WTC11 (cell line): Measurements from ENCODE around the gene C16orf90. TPM values are rescaled to one million over a fixed set of nuclear protein-coding genes. Genes with fewer than 3 reads are reported as not detected.

Experiments used
- ATAC-seq: fragments of 200-7000 bp; cut with Tn5 transposase; 2 replicates; pipeline ENCODE4 v1.10.0; 2021; ENCODE audit warnings: mild to moderate bottlenecking, moderate library complexity
- CTCF ChIA-PET: fragments of 300-600 bp; sonication (Branson Sonifier 250); formaldehyde crosslinking; loops from one replicate; lab custom pipeline; 2021; ENCODE audit warnings: antibody characterized with exemption; lab: Charles Lee
- POLR2A ChIA-PET: fragments of 350-600 bp; sonication (Branson Sonifier 250); formaldehyde crosslinking; loops from one replicate; lab custom pipeline; 2021; ENCODE audit warnings: antibody characterized with exemption; lab: Charles Lee
- DNase-seq: peaks from one replicate; pipeline ENCODE4 v3.0.0; 2021; ENCODE audit warnings: low spot score
- H3K27ac Mint-ChIP-seq: 2 replicates; pipeline ENCODE4 v1.8.0; 2021; ENCODE audit warnings: mixed read lengths
- H3K27me3 Mint-ChIP-seq: 2 replicates; pipeline ENCODE4 v1.8.0; 2021; ENCODE audit warnings: low read depth, mild to moderate bottlenecking, moderate library complexity, mixed read lengths
- H3K36me3 Mint-ChIP-seq: 2 replicates; pipeline ENCODE4 v1.8.0; 2021; ENCODE audit warnings: mixed read lengths
- H3K4me1 Mint-ChIP-seq: 2 replicates; pipeline ENCODE4 v1.8.0; 2022; ENCODE audit warnings: mixed read lengths
- H3K4me3 Mint-ChIP-seq: 2 replicates; pipeline ENCODE4 v1.8.0; 2021; ENCODE audit warnings: mild to moderate bottlenecking, moderate library complexity, mixed read lengths
- H3K9me3 Mint-ChIP-seq: 2 replicates; pipeline ENCODE4 v1.8.0; 2021; ENCODE audit warnings: mixed read lengths
- ATF1 ChIP-seq: sonication (generic); formaldehyde crosslinking; IDR thresholded peaks from 2 replicates; pipeline ENCODE4 v1.8.1; 2023; ENCODE audit warnings: mild to moderate bottlenecking, moderate library complexity, missing genetic modification reagents
- CBFB ChIP-seq: sonication (generic); formaldehyde crosslinking; IDR thresholded peaks from 2 replicates; pipeline ENCODE4 v1.8.1; 2022; ENCODE audit warnings: mild to moderate bottlenecking, low read depth, missing genetic modification reagents
- CREM ChIP-seq: sonication (generic); formaldehyde crosslinking; IDR thresholded peaks from 2 replicates; pipeline ENCODE4 v1.8.1; 2022; ENCODE audit warnings: mild to moderate bottlenecking, missing genetic modification reagents, moderate library complexity
- E2F1 ChIP-seq: sonication (generic); formaldehyde crosslinking; IDR thresholded peaks from 2 replicates; pipeline ENCODE4 v1.8.0; 2022; ENCODE audit warnings: mild to moderate bottlenecking, missing genetic modification reagents
- EMX1 ChIP-seq: fragments of 250-450 bp; sonication (Bioruptor Pico); IDR thresholded peaks from 2 replicates; pipeline ENCODE4 v1.8.0; 2021; ENCODE audit warnings: mild to moderate bottlenecking
- MAX ChIP-seq: sonication (generic); formaldehyde crosslinking; IDR thresholded peaks from 2 replicates; pipeline ENCODE4 v1.8.0; 2022; ENCODE audit warnings: mild to moderate bottlenecking, missing genetic modification reagents
- MLX ChIP-seq: sonication (generic); formaldehyde crosslinking; IDR thresholded peaks from 2 replicates; pipeline ENCODE4 v1.8.1; 2023; ENCODE audit warnings: mild to moderate bottlenecking, missing genetic modification reagents, moderate library complexity
- MXD4 ChIP-seq: fragments of 250-450 bp; sonication (Bioruptor Pico); IDR thresholded peaks from 2 replicates; pipeline ENCODE4 v1.8.0; 2021; ENCODE audit warnings: mild to moderate bottlenecking, moderate library complexity, borderline replicate concordance
- SP1 ChIP-seq: sonication (generic); formaldehyde crosslinking; conservative IDR thresholded peaks from 2 replicates; pipeline ENCODE4 v1.8.1; 2022; ENCODE audit warnings: missing genetic modification reagents
- TCF7 ChIP-seq: sonication (generic); formaldehyde crosslinking; IDR thresholded peaks from 2 replicates; pipeline ENCODE4 v1.8.0; 2022; ENCODE audit warnings: mild to moderate bottlenecking, low read depth, missing genetic modification reagents, moderate library complexity
- TP53 ChIP-seq: sonication (generic); formaldehyde crosslinking; IDR thresholded peaks from 2 replicates; pipeline ENCODE4 v1.8.1; 2023; ENCODE audit warnings: mild to moderate bottlenecking, missing genetic modification reagents
- ZNF138 ChIP-seq: sonication (generic); formaldehyde crosslinking; conservative IDR thresholded peaks from 2 replicates; pipeline ENCODE4 v1.8.1; 2022; ENCODE audit warnings: mild to moderate bottlenecking, moderate library complexity, missing genetic modification reagents
- ZNF263 ChIP-seq: sonication (generic); formaldehyde crosslinking; IDR thresholded peaks from 2 replicates; pipeline ENCODE4 v1.8.1; 2022; ENCODE audit warnings: low read depth, mild to moderate bottlenecking, moderate library complexity, missing genetic modification reagents
- ZNF416 ChIP-seq: fragments of 250-450 bp; sonication (Bioruptor Pico); IDR thresholded peaks from 2 replicates; pipeline ENCODE4 v1.9.0; 2021; ENCODE audit warnings: mild to moderate bottlenecking, inconsistent platforms
- ZNF532 ChIP-seq: fragments of 250-450 bp; sonication (Bioruptor Pico); IDR thresholded peaks from 2 replicates; pipeline ENCODE4 v1.9.0; 2021; ENCODE audit warnings: mild to moderate bottlenecking, borderline replicate concordance
- ZNF671 ChIP-seq: fragments of 250-450 bp; sonication (Bioruptor Pico); IDR thresholded peaks from 2 replicates; pipeline ENCODE4 v1.8.0; 2021; ENCODE audit warnings: mild to moderate bottlenecking
- total RNA-seq: library from RNA; stranded (reverse); gene quantifications from 3 replicates; pipeline ENCODE4 v1.2.3, GENCODE V29; 2021
- TF ChIP-seq, protein P1 (sequence below): sonication (generic); formaldehyde crosslinking; IDR thresholded peaks from 2 replicates; pipeline ENCODE4 v1.8.1; 2022; ENCODE audit warnings: missing genetic modification reagents, borderline replicate concordance

C16orf90 gene
- total RNA-seq, 1 experiment from 2014 or later = not detected

DNA sequence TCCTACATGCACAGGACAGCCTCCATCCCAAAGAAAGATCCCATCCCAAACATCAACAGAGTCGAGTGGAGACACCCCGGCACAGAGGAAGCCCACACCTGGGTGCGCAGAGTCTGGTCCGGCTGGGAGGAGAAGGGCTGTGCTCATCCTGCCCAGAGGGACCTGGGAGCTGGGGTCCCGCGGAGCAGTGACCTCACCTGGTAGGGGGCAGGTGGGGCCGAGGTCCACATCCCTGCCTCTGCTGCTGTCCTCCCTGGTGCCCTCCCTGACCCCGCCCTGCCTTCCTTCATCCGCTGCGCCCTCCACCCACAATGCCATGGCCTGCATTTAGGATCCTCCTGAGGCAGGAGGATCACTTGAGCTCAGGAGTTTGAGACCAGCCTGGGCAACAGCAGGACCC lies 2.9 kb downstream of the C16orf90 start:
- ATAC-seq = no peak
- DNase-seq = no peak
- no peak for TF ChIP-seq ZNF416 (CRISPR knock-in tag)
- TF ChIP-seq MAX (CRISPR knock-in tag) = no peak
- no peak for TF ChIP-seq CBFB (CRISPR knock-in tag)
- TF ChIP-seq TCF7 = no peak
- no peak for TF ChIP-seq EMX1 (CRISPR knock-in tag)
- no peak for TF ChIP-seq ZNF263
- TF ChIP-seq ATF1 = no peak
- no peak for TF ChIP-seq MXD4 (CRISPR knock-in tag)
- TF ChIP-seq, protein P1, sequence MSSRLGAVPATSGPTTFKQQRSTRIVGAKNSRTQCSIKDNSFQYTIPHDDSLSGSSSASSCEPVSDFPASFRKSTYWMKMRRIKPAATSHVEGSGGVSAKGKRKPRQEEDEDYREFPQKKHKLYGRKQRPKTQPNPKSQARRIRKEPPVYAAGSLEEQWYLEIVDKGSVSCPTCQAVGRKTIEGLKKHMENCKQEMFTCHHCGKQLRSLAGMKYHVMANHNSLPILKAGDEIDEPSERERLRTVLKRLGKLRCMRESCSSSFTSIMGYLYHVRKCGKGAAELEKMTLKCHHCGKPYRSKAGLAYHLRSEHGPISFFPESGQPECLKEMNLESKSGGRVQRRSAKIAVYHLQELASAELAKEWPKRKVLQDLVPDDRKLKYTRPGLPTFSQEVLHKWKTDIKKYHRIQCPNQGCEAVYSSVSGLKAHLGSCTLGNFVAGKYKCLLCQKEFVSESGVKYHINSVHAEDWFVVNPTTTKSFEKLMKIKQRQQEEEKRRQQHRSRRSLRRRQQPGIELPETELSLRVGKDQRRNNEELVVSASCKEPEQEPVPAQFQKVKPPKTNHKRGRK (CRISPR knock-in tag) = no peak
- TF ChIP-seq CREM = no peak
- TF ChIP-seq SP1 = no peak
- no peak for TF ChIP-seq ZNF671 (CRISPR knock-in tag)
- Mint-ChIP-seq H3K9me3 (no peaks in the 10 kb centered on the region), H3K4me1 (no peaks in the 10 kb centered on the region), H3K36me3 (no peaks in the 10 kb centered on the region), H3K4me3 (no peak overlapping the region), H3K27me3 (no peaks in the 10 kb centered on the region), H3K27ac (no peak overlapping the region)
- ChIA-PET CTCF (interaction anchor here (0.7 kb wide), 1 partner anchor 565 kb away, joined by 3 read pairs; no protein-coding TSS in a partner anchor), POLR2A (no interaction called here)

- H3K27ac Mint-ChIP-seq = peak overlapping the region; percentile 68; the same call in 1 of the 2 replicates
- H3K4me3 Mint-ChIP-seq = no peak overlapping the region
- no peaks in the 10 kb centered on the region for H3K27me3 Mint-ChIP-seq
- no peaks in the 10 kb centered on the region for H3K9me3 Mint-ChIP-seq
- POLR2A ChIA-PET = no interaction called here
- no peaks in the 10 kb centered on the region for H3K4me1 Mint-ChIP-seq
- TF ChIP-seq ZNF532 (no peak), CBFB (CRISPR knock-in tag) (no peak), MLX (CRISPR knock-in tag) (no peak), TP53 (CRISPR knock-in tag) (no peak), ZNF138 (CRISPR knock-in tag) (no peak), E2F1 (CRISPR knock-in tag) (no peak)
- DNase-seq (peak; percentile 45), ATAC-seq (peak; percentile 54)
- 0 out of 2 replicates have a peak, but pooled peaks cover 2% of the 10 kb centered on the region for H3K36me3 Mint-ChIP-seq
- CTCF ChIA-PET = interaction anchor here (0.6 to 1.3 kb wide), 9 partner anchors 10 to 361 kb away, joined by 3 to 6 read pairs (median 3); partner anchors contain the start of genes CLUAP1, ZNF174 and ZSCAN32
Measured at GRCh38 chr16:3490911-3491629, 4.2 kb downstream of the C16orf90 start.
